SIG-M5 (cell line): ENCODE results near the gene IRAK2.
"Not testable (repeated sequence)": the region's sequence is repeated elsewhere in the genome, so short reads cannot be mapped to it uniquely, and the experiment has no call there.

Experiments
- DNase-seq: peaks from one replicate; lab custom pipeline; 2025; lab: John Stamatoyannopoulos, UW

The IRAK2 gene

GRCh38 chr3:10158555-10158954, 6.2 kb upstream of the IRAK2 start:
- not testable (repeated sequence) for DNase-seq

GRCh38 chr3:10160346-10160745, 4.4 kb upstream of the IRAK2 start:
- DNase-seq: no peak

- no peak for DNase-seq
These were observed 3.8 kb upstream of the IRAK2 start for GRCh38 chr3:10160925-10161324.

GRCh38 chr3:10162185-10162584, 2.5 kb upstream of the IRAK2 start:
- no peak for DNase-seq

- not testable (repeated sequence) for DNase-seq
These were observed 546 bp upstream of the IRAK2 start for GRCh38 chr3:10164201-10164545.

GRCh38 chr3:10166213-10166604, 1.5 kb downstream of the IRAK2 start:
- no peak for DNase-seq

GRCh38 chr3:10169000-10169496, 4.3 kb downstream of the IRAK2 start:
- no peak for DNase-seq

- no peak for DNase-seq
These were observed 6.3 kb downstream of the IRAK2 start for GRCh38 chr3:10170915-10171478.

- no peak for DNase-seq
These were observed 8.6 kb downstream of the IRAK2 start for GRCh38 chr3:10173095-10173925.

- no peak for DNase-seq
These were observed 9.3 kb downstream of the IRAK2 start for GRCh38 chr3:10173926-10174435.

- not testable (repeated sequence) for DNase-seq
These were observed 10.6 kb downstream of the IRAK2 start for GRCh38 chr3:10175334-10175733.

- not testable (repeated sequence) for DNase-seq
These were observed 11.4 kb downstream of the IRAK2 start for GRCh38 chr3:10176150-10176549.

GRCh38 chr3:10177737-10178136, 13.0 kb downstream of the IRAK2 start:
- no peak for DNase-seq

GRCh38 chr3:10178892-10179291, 14.2 kb downstream of the IRAK2 start:
- no peak for DNase-seq

- DNase-seq: no peak
These were observed 15.6 kb downstream of the IRAK2 start for GRCh38 chr3:10180289-10180688.

- no peak for DNase-seq
These were observed 16.1 kb downstream of the IRAK2 start for GRCh38 chr3:10180738-10181295.

GRCh38 chr3:10182950-10183349, 18.2 kb downstream of the IRAK2 start:
- DNase-seq: no peak

- no peak for DNase-seq
These were observed 19.5 kb downstream of the IRAK2 start for GRCh38 chr3:10184250-10184649.

GRCh38 chr3:10185804-10186762, 21.4 kb downstream of the IRAK2 start:
- DNase-seq: no peak

GRCh38 chr3:10187290-10187876, 22.7 kb downstream of the IRAK2 start:
- no peak for DNase-seq

GRCh38 chr3:10187944-10188343, 23.2 kb downstream of the IRAK2 start:
- no peak for DNase-seq
